ENCODE results near the gene RAP1GAP. TPM values are rescaled to one million over a fixed set of nuclear protein-coding genes. Genes with fewer than 3 reads are reported as not detected.

The RAP1GAP gene
- total RNA-seq, 3 donors from 2014 or later, result 0.32 to 7.2 (median 6.0) TPM

GRCh38 chr1:21607549-21608529 lies 61.3 kb downstream of the RAP1GAP start:
- Histone ChIP-seq H3K27me3 (no peaks in the 10 kb centered on the region), H3K27ac (no peak overlapping the region), H3K4me3 (no peak overlapping the region), H3K9me3 (no peaks in the 10 kb centered on the region), H3K4me1 (no peaks in the 10 kb centered on the region), H3K36me3 (no peaks in the 10 kb centered on the region)
- no peak for DNase-seq (ENCODE audit: low spot score in 2 of 2)
- TF ChIP-seq CTCF (IDR thresholded peaks at IDR 0.05) (no peak), POLR2AphosphoS5 (IDR thresholded peaks at IDR 0.05) (no peak), POLR2A (IDR thresholded peaks at IDR 0.05) (no peak)
- intact Hi-C loops (cut with DNase I; ENCODE audit: low total_unique reads), result no loop called here

GRCh38 chr1:21605964-21606705 lies 63.0 kb downstream of the RAP1GAP start:
- Histone ChIP-seq H3K36me3 (no peaks in the 10 kb centered on the region), H3K27me3 (no peaks in the 10 kb centered on the region), H3K4me1 (no peaks in the 10 kb centered on the region), H3K4me3 (no peak overlapping the region), H3K9me3 (no peaks in the 10 kb centered on the region), H3K27ac (no peak overlapping the region)
- intact Hi-C loops (cut with DNase I; ENCODE audit: low total_unique reads), result no loop called here
- DNase-seq (ENCODE audit: low spot score in 2 of 2), result no peak
- TF ChIP-seq POLR2A (IDR thresholded peaks at IDR 0.05) (no peak), POLR2AphosphoS5 (IDR thresholded peaks at IDR 0.05) (no peak), CTCF (IDR thresholded peaks at IDR 0.05) (no peak)

DNA sequence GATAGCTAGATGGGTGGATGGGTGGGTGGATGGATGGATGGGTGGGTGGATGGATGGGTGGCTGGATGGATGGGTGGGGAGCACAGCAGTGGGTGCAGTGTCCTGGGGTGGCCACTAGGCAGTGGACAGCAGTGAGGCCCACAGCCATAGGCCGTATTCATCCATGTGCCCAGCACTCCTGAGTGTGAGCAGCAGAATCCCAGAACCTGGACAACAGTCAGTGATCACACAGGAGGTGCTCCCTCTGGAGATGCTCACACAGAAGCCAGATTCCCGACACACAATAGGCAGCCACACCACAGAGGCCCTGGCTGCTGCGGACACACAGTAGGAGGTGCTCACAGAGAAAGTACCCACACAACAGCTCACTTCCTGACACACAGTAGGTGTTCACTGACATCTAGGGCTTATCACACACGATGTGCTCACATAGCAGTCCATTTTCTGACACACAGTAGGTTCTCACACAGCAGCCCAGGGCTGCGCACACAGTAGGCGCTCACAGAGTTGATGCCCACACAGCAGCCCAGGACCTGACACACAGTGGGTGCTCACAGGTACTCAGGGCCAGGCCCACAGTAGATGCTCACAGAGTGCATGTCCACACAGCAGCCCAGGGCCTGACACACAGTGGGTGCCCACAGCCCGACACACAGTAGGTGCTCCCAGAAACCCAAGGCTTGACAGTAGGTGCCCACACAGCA lies 64.0 kb downstream of the RAP1GAP start:
- H3K36me3 ChIP-seq, result no peaks in the 10 kb centered on the region
- no peaks in the 10 kb centered on the region for H3K9me3 ChIP-seq
- intact Hi-C loops (cut with DNase I; ENCODE audit: low total_unique reads), result no loop called here
- TF ChIP-seq POLR2A (IDR thresholded peaks at IDR 0.05), result no peak
- TF ChIP-seq POLR2AphosphoS5 (IDR thresholded peaks at IDR 0.05), result no peak
- TF ChIP-seq CTCF (IDR thresholded peaks at IDR 0.05), result no peak
- H3K27me3 ChIP-seq, result no peaks in the 10 kb centered on the region
- no peak overlapping the region for H3K4me3 ChIP-seq
- no peak overlapping the region for H3K27ac ChIP-seq
- DNase-seq (ENCODE audit: low spot score in 2 of 2), result no peak
- no peaks in the 10 kb centered on the region for H3K4me1 ChIP-seq

DNA sequence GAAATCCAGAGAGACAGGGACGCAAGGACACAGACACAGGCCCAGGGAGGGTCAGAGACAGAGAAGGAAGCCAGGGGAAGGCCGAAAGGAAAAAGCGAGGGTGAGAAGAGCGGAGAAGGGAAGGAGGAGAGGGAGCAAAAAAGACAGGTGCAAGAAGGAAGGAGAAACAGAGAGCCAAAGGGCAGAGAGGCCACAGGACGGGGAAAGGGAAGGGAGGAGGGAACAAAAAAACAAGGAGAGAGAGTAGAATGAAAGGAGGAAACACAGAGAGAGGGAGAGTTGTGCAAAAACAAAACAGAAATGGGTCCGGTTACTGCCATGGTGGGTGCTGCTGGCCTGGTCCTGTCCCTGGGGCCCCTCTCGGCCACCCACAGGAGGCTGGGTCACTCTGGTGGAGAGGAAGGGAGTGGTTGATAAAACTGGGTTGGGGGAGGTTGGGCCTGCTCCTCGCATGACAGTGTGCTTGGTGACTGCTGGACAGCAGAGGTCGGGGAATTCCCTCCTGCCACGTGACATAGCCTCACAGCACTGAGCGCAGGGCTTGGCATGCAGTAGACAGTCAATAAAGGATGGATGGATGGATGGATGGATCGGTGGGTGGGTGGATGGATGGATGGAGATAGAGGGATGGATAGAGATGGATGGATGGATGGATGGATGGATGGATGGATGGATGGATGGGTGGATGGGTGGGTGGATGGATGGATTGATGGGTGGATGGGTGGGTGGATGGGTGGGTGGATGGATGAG lies 64.8 kb downstream of the RAP1GAP start:
- no peak for DNase-seq (ENCODE audit: low spot score in 2 of 2)
- Histone ChIP-seq H3K9me3 (no peaks in the 10 kb centered on the region), H3K27ac (no peak overlapping the region), H3K4me3 (no peak overlapping the region), H3K4me1 (no peaks in the 10 kb centered on the region), H3K27me3 (no peaks in the 10 kb centered on the region), H3K36me3 (no peaks in the 10 kb centered on the region)
- intact Hi-C loops (cut with DNase I; ENCODE audit: low total_unique reads), result no loop called here
- TF ChIP-seq POLR2AphosphoS5 (IDR thresholded peaks at IDR 0.05) (no peak), CTCF (IDR thresholded peaks at IDR 0.05) (no peak), POLR2A (IDR thresholded peaks at IDR 0.05) (no peak)
